ENCODE measurements around the gene MBLAC1. TPM values are rescaled to one million over a fixed set of nuclear protein-coding genes. Genes with fewer than 3 reads are reported as not detected.

Gene MBLAC1
- total RNA-seq (2021) (3.0 to 3.5 TPM (median 3.0 TPM) in 3 replicates), Bru-seq, nascent RNA (percentile 48 among the genes with signal in this experiment)
- long read RNA-seq, experiment 1, partial matches to known transcripts = 1 of 3 reads
- long read RNA-seq, experiment 1, other reads (novel, unspliced or antisense) = 0 of 3 reads
- long read RNA-seq, experiment 2 = 0 reads
- long read RNA-seq, experiment 3 = 0 reads

- POLR2A ChIA-PET = interaction anchor here (0.6 to 2.3 kb wide), 5 partner anchors 22 to 529 kb away, joined by 3 to 21 read pairs (median 3); partner anchors contain the start of genes AP4M1, LAMTOR4, MCM7 and TMEM225B
- Mint-ChIP-seq H3K27me3 (ENCODE audit: low read depth) (peaks cover 15% of the 10 kb centered on the region), H3K4me1 (peaks cover 15% of the 10 kb centered on the region), H3K36me3 (peaks cover 2% of the 10 kb centered on the region; the same call in 1 of the 2 replicates), H3K27ac (peak within 1 kb of the TSS; percentile 99), H3K9me3 (no peaks in the 10 kb centered on the region), H3K4me3 (peak within 1 kb of the TSS; percentile 99)
- ATAC-seq (peak; percentile 62), DNase-seq (ENCODE audit: low spot score) (peak; percentile 86)
- CTCF ChIA-PET = interaction anchor here (0.6 to 2.1 kb wide), 6 partner anchors 14 to 701 kb away, joined by 3 to 5 read pairs (median 3); partner anchors contain the start of gene AP4M1
- TF ChIP-seq ZNF263 (CRISPR knock-in tag; IDR thresholded peaks at IDR 0.05; ENCODE audit: low read depth) = no peak
- no peak for TF ChIP-seq NR2C2 (CRISPR knock-in tag; IDR thresholded peaks at IDR 0.05)
- peak; percentile 28; the same call in 1 of the 2 replicates for TF ChIP-seq FOXP4 (CRISPR knock-in tag; IDR thresholded peaks at IDR 0.05)
- no peak for TF ChIP-seq NR3C1 (CRISPR knock-in tag; conservative IDR thresholded peaks at IDR 0.05; ENCODE audit: low read depth)
- no peak for TF ChIP-seq TCF7 (CRISPR knock-in tag; IDR thresholded peaks at IDR 0.05; ENCODE audit: low read depth)
- TF ChIP-seq AFF4 (CRISPR knock-in tag; IDR thresholded peaks at IDR 0.05; ENCODE audit: borderline replicate concordance) = 0 out of 2 replicates have a peak, but pooled peaks have one; percentile 18
- TF ChIP-seq ZBTB21 (CRISPR knock-in tag; IDR thresholded peaks at IDR 0.05; ENCODE audit: borderline replicate concordance) = no peak
- 0 out of 2 replicates have a peak, but pooled peaks have one; percentile 32 for TF ChIP-seq SMAD3 (CRISPR knock-in tag; IDR thresholded peaks at IDR 0.05; ENCODE audit: borderline replicate concordance)
- no peak for TF ChIP-seq USF1 (CRISPR knock-in tag; IDR thresholded peaks at IDR 0.05)
- peak; percentile 23; the same call in 1 of the 2 replicates for TF ChIP-seq ERG (CRISPR knock-in tag; IDR thresholded peaks at IDR 0.05)
- TF ChIP-seq FOXJ3 (CRISPR knock-in tag; IDR thresholded peaks at IDR 0.05; ENCODE audit: borderline replicate concordance) = no peak
- no peak for TF ChIP-seq AR (CRISPR knock-in tag; IDR thresholded peaks at IDR 0.05)
- no peak for TF ChIP-seq CREB1 (CRISPR knock-in tag; IDR thresholded peaks at IDR 0.05)
- TF ChIP-seq EMX1 (CRISPR knock-in tag; IDR thresholded peaks at IDR 0.05) = no peak
- TF ChIP-seq NFATC4 (CRISPR knock-in tag; IDR thresholded peaks at IDR 0.05) = no peak
- TF ChIP-seq CREM (CRISPR knock-in tag; IDR thresholded peaks at IDR 0.05) = peak; percentile 61; the same call in 1 of the 2 replicates
- TF ChIP-seq MAX (CRISPR knock-in tag; IDR thresholded peaks at IDR 0.05) = peak; percentile 41
- TF ChIP-seq ELF4 (CRISPR knock-in tag; IDR thresholded peaks at IDR 0.05; ENCODE audit: low read depth) = no peak
- TF ChIP-seq ZNF423 (CRISPR knock-in tag; IDR thresholded peaks at IDR 0.05) = no peak
- TF ChIP-seq ZNF416 (CRISPR knock-in tag; IDR thresholded peaks at IDR 0.05) = no peak
- no peak for TF ChIP-seq ZNF671 (CRISPR knock-in tag; IDR thresholded peaks at IDR 0.05)
- TF ChIP-seq STAT6 (CRISPR knock-in tag; conservative IDR thresholded peaks at IDR 0.05; ENCODE audit: low read depth) = no peak
Measured at GRCh38 chr7:100126931-100127865, at the start of gene MBLAC1. Gene MBLAC1 (plus strand): TSS chr7:100126967. CDS start chr7:100127396, 429 bp downstream.
